NCI-H1436 treated with DMSO at 0.1 percent for 48 hours (cell line): ENCODE results near the gene MCC.

Source experiments
- DNase-seq: peaks from one replicate; lab custom pipeline; 2025; lab: John Stamatoyannopoulos, UW

The MCC gene

DNA sequence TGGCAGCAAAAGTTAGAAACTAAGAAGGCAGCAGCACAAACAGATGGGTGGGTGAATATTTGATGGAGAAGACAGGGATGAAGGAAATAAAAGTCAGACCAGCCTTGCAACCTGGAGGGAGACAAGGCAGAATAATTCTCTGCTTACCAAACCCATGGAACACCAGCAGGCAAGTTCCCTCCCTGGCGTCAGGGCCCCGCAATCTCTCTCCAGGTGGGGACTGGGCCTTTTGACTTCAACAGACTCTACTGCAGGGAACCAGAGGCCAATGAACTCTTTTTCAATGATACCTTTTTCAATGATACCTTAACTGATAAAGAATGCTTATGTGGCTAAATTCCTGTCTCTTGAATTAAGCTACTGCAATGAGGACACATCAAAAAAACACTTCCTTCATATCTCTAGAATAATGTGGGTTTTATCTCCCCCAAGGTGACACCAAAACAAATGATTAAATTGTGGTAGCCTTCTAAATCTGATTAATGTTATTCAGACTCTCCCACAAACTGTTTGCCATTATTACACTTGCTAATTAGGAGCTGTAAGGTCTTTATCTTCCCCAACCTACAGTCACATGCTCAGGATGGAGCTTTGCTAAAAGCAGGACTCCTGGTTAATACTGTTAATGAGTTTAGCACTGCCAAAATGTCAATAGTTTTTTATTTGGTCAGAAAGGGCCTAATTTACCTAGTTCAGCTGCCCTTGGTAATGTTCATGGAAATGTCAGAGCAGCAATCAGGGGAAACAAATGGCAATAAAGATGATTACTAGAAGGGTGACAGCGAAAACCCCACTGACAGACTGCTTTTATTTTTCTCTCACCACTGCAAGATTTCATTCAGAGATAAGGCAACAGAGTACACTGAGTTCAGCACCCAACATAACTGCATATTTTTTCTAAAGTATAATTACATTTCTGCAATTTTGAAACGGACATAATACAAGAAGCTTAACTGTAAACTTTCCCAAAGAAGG, 218.9 kb downstream of the MCC start:
- no peak for DNase-seq

DNA sequence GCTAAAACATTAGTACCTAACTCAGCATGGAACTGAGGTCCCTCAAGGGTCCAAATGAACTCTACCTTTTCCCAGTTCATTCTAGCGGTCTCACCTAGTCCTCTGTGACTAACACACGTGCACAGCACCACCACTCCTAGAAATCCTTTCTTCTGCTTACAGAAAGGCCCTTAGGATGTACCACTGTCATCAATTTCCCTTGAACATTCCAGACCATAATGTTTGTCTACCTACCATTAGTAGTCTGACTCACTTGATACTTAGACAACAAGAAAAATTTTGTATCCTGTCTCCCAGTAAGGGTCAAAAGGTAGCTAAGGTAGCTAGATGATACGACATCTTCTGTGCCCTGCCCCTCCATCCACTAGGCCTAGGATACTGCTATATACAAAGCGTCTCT, 220.0 kb downstream of the MCC start:
- no peak for DNase-seq

DNA sequence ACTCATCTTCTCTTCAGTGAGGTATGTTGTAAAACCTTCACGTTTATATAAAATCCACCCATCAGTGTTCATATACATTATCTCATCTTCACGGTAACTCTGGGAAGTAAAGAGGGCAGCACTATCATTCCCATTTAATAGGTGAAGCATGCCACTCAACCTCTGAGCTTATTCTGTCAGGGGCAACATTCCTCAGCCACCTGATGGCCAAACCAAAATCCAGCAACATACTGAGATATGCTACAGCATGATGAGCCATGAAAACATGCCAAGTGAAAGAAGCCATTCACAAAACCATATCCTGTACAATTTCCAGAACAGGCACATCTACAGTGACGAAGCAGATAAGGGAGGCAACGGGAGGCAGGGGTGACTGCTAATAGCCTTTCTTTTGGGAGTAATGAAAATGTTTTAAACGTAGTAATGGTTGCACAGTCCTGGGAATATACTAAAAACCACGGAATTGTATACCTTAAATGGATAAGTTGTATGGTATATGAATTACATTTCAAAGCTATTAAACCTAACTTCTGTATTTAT, 220.8 kb downstream of the MCC start:
- no peak for DNase-seq

DNA sequence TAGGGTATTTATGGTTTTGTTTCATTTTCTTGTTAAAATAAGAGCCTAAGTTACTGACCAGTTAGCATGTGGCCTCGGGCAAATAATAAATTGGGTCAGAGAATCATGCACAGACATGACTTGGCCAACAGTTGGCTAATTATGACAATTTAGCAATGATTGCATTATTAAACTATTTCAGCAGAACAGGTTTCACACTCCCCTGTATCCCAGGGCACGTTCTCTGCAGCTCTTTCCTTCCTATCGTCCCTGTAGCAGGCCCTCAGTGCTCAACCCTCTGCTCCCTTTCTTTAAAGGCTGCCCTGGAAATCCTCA, 221.4 kb downstream of the MCC start:
- DNase-seq, result no peak

DNA sequence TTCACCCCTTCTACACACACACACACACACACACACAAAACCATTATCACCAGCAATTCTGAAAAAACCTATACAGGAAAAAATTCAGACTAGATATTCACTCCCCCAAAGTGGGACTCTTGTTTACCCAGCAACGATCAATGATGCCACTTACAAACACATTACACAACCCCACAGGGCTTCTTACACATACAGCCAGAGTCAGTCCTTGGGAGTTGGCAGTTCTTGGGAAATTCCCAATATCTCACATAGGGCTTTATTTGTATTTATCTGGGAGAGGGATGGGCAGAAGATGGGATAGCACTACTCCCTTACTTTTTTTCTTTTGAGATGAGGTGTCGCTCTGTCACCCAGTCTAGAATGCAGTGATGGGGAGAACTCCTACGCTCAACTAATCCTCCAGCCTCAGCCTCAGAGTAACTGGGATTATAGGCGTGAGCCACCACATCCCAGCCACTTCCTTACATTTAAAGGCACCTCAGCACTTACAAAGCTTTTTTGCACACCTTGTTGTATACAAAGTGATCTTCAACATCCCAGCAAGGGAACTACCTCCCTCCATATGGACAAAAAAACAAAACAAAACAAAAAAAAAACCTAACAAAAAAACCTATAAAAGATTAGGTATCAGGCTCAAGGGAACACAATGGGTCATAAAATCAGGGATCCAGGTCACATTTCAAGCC, 221.9 kb downstream of the MCC start:
- no peak for DNase-seq

DNA sequence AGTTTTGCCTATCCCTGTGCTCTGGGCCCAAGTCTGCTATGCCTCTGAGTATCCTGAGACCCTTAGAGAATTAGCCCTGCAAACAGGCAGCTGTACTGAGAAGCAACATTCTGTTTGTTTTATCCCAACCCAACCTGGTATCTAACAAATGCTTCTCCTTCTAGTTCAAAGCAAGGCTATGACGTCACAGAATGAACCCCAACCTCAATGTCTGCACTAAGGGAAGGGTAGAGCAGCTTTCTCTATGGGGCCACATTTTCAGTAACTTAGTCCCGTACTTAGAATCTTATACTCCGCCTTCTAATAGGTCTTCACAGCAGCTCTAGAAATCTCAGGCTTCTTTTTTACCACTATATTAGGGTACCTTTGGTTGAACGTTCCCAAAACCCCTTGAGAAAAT, 223.1 kb downstream of the MCC start:
- DNase-seq, result no peak

DNA sequence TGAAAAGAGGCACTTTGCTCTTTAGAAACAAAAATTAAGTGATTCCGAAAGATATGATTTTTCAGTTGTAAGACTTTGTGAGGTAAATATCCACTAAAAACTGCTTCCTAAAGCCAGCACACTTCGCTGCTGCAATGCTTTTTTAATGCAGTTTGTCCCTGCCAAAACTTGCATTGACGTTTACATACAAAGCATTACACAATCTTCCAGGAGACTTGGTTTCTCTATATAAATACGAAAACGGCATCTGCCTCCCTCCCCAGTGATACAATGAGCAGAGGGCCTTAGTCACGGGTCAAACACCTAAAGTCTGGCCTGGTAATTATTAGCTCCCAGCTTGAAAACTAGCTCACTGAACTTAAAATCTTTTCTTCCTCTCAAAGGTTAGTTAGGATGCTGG, 224.2 kb downstream of the MCC start:
- no peak for DNase-seq

DNA sequence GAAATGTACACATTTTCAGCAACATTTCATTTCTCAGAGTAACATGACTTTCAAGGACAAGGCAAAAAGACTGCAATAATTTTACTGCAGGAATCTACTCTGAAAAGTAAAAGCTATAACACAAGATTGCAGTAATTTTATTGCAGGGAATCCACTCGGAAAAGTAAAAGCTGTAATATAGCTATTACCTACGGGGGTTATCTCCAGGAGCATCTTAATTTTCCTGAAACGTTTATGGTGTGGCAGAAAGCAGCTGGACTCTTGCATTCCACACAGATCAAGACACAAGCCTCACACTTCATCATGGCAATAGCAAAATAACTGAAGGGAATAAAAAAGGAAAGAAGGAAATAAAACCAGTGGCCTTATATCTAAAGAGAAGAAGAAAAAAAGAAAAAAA, 224.7 kb downstream of the MCC start:
- DNase-seq, result no peak

DNA sequence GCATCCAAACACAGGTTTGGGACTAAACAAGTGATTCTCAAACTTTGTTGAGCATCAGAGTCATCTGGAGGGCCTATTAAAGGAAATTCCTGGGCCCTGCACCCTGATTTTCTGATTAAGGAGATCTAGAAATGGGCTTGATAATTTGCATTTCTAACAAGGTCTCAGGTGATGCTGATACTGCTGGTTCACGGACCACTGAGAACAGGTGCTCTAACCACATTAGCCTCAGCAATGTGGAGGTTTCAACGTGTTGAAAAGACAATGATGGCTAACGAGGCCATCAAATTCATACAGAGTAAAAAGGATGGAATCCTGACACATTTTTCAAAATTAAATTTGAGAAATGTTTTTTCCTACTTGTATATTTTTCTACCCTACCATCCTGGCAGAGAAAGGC, 225.6 kb downstream of the MCC start:
- no peak for DNase-seq

DNA sequence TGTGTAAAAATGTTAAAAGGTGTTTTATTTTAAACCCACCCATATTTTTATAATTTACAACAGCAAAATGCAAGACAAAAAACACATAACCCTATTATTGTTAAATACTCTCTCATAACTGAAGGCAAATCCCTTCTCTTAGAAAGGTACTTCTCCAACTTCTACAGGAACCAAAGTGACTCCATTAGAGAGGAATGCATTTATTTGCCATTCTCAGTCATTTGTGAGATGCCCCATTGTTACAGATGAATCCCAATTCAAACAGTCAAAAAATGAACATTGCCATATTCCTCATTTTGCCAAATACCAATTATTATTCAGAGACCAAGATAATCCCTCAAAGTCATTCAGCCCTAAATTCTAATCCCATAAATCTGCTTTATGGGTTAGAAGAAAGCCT, 229.2 kb downstream of the MCC start:
- no peak for DNase-seq

DNA sequence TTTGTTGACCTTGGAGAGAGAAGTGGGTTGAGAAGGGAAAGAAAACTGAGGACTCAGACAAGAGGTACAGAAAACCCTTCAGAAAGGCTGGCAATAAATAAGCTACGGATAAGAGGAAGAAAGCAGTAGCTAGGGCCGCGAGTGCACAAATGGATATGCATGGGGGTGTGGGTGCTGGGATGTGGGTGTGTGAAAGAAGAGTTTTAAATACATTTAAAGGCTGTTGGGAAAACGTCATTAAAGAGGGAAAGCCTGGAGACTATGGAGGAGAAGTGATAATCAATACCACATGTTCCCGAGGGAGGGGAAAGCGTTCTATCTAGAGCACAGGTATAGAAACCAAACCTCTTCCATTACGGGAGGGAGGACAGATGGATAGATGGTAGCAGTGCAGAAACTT, 230.7 kb downstream of the MCC start:
- no peak for DNase-seq

DNA sequence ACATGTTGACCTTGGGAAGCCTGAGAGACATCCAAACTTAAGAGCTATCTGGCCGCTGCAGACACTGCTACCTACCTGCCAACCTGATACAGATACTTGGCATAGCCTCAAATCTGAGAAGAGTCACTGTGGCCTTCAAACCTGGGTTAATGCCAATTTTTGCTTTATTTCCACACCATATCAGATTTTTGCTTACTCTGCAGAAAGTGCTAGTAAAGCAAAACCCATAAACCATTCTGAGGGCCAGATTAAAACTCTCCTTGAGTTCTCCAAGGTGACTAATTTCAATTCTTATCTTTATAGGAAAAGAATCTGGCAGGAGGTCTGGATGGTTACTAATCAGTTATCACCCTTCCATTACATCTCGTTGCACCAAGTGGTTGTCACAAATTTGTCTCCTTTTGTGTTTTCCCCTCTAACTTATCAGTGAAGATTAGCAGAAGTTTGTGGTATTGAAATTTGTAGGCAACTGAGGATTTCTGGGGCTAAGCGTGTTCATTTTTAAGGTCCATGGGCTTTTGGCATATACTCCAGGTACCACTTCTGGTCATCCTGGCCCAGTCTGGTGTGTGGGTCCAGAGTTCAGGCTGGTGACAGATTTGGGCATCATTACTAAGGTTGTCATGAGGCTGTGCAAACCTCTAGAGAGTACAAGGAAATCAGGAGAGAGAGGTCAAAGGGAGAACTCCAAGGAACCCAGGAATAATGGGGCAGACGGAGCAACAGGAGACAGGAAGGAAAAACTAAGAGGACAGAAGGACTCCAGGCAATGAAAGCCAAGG, 231.4 kb downstream of the MCC start:
- no peak for DNase-seq

DNA sequence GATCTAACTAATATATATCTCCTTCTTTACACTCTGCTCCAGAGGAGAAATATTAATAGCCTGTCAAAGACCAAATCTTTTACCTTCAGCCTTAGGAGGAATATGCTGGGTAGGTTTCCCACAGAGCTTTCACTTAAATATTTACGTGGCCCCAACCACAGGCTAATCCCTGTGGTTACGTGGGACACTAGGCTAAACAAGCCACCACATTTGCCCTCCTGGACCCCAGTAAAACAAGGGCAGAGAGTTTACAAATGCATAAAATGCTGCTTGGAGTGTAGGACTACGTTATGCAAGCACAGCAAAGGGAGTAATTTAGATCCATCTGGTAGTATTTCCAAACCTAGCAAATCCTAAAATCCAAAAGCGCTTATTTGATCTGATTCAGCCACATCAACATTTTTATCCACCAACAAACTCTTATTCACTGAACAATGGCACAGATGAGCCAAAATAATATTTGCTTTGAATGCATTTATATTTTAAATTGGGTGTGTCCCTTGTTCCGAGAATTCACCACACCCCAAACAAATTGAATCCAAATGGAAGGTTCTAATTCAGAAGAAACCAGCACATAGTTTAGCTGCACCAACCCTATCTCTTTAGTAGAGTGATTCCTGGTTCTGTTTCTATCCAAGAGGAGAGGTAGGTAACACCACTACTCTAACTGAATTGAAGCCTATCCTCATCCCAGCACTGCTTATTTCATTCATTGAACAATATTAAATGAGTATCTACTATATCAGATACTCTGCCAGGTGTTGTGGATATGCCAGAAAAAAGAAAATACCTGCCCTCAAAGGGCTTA, 232.5 kb downstream of the MCC start:
- DNase-seq, result no peak

DNA sequence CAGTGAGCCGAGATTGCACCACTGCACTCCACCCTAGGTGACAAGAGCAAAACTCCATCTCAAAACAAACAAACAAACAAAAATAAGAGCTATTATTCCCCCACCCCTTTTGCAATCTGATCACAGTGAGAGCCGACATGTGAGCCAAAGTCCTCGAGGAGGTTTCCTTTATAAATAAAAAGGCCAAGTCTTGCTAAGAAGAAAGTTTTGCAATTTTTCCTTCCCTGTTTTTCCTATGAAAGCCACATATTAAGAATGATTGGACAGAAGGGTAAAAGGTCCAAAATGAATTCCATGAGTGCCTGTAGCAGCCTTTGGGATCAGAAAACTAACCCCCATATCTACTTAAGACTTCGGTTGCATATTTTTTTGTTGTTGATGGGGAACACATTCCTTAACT, 233.1 kb downstream of the MCC start:
- DNase-seq, result no peak

DNA sequence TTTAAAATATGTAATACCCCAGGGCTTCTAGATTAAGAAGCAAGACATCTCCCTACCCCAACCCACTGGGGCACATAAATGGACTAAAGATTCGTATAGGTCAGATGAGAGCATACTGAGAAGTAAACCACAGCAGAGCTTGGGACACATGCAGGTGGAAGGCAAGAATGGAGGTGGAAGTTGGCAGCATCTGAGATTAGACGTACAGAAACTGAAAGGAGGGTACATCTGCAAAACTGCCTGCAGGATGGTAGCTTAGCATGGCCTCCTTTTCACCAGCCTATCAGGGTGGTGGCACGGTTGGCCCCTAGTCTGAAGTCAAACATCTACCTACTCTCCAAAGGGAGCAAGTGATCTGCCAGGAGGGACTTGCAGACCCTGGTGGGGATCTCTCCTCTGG, 235.2 kb downstream of the MCC start:
- DNase-seq, result no peak

DNA sequence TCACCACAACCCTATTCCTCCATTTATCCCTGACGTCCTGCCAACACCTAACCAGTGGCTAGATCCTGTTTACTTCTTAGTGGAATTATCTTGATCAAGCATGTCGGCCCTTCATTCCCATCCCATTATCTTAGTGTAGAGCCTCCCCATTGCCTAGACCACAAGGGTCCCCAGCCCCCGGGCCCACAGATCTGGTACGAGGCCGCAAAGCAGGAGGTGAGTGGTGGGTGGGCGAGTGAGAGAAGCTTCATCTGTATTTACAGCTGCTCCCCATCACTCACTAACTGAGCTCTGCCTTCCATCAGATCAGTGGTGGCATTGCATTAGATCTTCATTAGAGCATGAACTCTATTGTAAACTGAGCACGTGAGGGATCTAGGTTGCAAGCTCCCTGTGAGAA, 236.2 kb downstream of the MCC start:
- DNase-seq, result no peak

DNA sequence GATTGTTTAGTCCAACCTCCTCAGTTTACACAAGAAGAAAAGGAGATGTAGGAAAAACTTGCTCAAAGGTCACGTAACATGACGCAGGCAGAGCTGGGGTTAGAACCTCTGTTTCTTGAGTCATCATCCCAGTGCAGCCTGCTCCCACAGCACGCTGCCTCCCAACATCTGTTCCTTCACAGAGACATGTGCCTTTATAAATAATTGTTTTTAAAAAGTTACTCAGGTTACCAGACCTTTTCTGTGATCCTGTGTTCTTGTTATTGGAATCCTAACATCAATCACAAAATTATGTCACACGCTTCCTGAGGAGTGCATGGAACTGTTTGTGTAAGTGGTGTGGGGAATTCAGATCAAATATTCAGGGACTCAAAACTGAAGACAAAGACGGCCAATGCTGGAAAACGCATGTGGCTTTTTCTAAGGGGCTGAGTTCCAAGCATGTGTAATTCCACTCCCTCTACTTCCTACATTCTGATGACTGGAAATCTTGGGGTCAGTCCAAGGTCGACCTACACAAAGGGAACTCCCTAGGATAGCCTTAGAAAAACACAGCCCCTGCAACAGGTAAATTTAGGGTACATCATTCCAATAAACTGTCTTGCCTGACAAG, 237.8 kb downstream of the MCC start:
- DNase-seq, result no peak

DNA sequence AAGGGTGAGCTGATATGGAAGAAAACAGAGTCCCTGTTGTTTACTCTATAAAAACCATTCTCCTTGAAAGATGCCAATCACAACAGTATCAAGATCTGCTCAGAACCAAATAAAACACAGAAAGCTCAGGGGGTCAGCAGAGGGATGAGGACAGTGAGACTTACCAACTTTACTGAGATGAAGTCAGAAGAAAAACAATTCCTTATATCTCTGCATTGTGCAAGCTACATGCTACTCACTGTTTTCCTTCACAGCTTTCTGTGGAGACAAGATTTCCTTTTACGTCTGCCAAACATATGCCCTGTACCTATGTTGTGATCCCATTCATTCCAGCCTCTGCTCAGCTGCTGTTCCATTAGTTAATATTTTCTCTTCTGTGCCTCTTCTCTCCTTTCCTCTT, 239.0 kb downstream of the MCC start:
- DNase-seq, result no peak

DNA sequence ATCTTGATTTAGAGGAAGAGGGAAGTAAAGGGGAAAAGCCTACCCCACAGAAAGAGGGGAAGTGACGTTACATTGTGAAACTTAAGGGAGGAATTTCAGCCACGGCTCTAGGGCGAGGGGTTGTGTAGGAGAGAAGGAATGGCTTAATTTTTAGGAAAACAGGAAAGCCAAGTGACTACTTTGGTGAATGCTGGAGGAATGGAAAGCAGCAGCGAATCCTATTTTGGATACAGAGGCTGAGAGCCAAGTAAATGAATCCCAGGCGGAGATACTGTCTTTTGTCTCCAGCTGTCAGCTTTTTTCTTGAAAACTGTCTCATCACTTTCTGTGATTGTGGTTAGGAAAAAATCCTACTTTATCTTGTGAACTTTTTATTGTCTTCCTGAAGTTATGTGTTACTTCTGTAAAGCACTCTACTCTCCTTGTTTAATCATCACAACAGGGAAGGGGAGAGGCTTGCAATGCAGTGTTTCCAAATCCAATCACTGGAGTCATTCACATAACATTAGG, 241.8 kb downstream of the MCC start:
- DNase-seq, result no peak

DNA sequence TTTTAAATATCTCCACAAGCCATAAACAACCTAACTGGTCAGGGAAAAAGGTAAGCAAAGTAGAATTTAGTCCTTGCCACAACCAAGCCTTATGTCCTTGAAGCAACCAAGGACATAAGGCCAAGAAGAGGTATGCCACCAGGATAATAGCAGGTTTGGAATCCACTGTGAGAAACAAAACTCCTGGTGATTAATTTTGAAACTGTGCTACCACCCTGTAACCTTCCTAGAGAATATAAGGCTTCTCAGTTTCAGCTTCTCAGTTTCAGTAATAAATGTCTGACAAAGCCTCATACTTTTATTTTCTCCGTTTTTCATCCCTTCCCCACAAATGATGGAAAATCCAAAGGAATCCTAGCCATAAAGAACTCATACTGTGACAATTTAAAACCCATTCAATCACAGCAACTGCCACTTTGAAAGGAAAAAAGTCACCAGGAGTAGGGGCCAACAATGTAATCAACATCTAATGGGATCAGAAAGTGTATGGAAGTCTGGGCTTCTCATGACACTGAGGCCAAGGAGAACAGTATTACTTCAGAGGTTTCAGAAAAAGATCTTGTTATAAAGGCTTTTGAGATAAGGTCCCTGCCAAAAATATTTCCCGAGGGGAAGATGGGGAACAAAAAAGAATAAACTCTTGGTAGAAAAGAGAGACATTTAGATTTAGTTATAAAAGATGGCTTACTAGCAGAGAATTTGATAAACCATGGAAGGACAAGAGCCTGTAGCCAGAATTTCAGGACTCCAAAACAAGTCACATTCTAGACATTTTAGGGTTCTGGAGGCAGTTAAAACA, 242.6 kb downstream of the MCC start:
- no peak for DNase-seq
